ENCODE measurements around the gene PROSER2. TPM values are rescaled to one million over a fixed set of nuclear protein-coding genes. Genes with fewer than 3 reads are reported as not detected.
A peak's percentile ranks its signal among the peaks of the same experiment; 100 is the strongest.
"Not testable (repeated sequence)": the region's sequence is repeated elsewhere in the genome, so short reads cannot be mapped to it uniquely, and the experiment has no call there.

The PROSER2 gene
- total and polyA plus RNA-seq, 10 donors = 1.6 to 15.4 (median 6.1) TPM

DNA sequence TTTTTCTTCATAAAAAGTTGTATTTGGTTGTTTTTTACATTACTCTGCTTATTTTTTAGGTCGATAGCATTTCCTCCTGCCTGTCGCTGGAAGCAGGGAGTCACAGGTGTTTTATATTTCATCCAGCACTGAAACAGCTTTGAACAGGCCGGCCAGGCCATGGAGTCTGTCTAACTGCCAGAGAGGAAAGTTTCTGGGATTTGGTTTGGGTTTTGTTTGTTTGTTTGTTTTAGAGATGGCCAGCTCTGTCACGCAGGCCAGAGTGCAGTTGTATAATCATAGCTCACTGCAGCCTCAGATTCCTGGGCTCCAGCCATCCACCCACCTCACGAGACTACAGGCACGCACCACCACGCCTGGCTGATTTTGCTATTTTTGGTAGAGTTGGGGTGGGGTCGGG is 23.4 kb downstream of the PROSER2 start:
- no peak overlapping the region for H3K4me3 ChIP-seq
- intact Hi-C loops (cut with DNase I; ENCODE audit: low total_unique reads) = no loop called here
- 73 to 88% (median 81%) methylated on average over 8 of the region's 8 CpGs for WGBS, 5 donors
- H3K36me3 ChIP-seq = peaks cover 0 to 20% (median 0%) of the 10 kb centered on the region in 6 donors
- no peaks in the 10 kb centered on the region for H3K27me3 ChIP-seq (replicated peaks in 1 of 7)
- H3K27ac ChIP-seq = no peak overlapping the region
- no peaks in the 10 kb centered on the region for H3K9me3 ChIP-seq
- no peak for DNase-seq
- peaks cover 0 to 13% (median 0%) of the 10 kb centered on the region in 6 donors for H3K4me1 ChIP-seq
- TF ChIP-seq CTCF (IDR thresholded peaks at IDR 0.05 in 8 of 11, conservative IDR thresholded peaks at IDR 0.05 in 3 of 11) = no peak

GRCh38 chr10:11849277-11849676 is 26.1 kb downstream of the PROSER2 start:
- intact Hi-C loops (cut with DNase I; ENCODE audit: low total_unique reads) = no loop called here
- Histone ChIP-seq H3K27ac (no peak overlapping the region), H3K9me3 (no peaks in the 10 kb centered on the region), H3K27me3 (replicated peaks in 1 of 7) (no peaks in the 10 kb centered on the region), H3K36me3 (peaks cover 0 to 48% (median 0%) of the 10 kb centered on the region in 6 donors), H3K4me3 (no peak overlapping the region), H3K4me1 (peaks cover 0 to 13% (median 0%) of the 10 kb centered on the region in 6 donors)
- WGBS, 5 donors = 78 to 96% (median 87%) methylated on average over 1 of the region's 1 CpG
- no peak for DNase-seq
- TF ChIP-seq CTCF (IDR thresholded peaks at IDR 0.05 in 8 of 11, conservative IDR thresholded peaks at IDR 0.05 in 3 of 11) = no peak
- TF ChIP-seq POLR2AphosphoS5 (IDR thresholded peaks at IDR 0.05) = no peak
- TF ChIP-seq POLR2A (IDR thresholded peaks at IDR 0.05) = no peak

GRCh38 chr10:11849911-11850310 is 26.8 kb downstream of the PROSER2 start:
- H3K27ac ChIP-seq = peak overlapping the region in 1 of 8 donors; percentile 17
- TF ChIP-seq POLR2A (IDR thresholded peaks at IDR 0.05) (no peak), CTCF (IDR thresholded peaks at IDR 0.05 in 8 of 11, conservative IDR thresholded peaks at IDR 0.05 in 3 of 11) (no peak), POLR2AphosphoS5 (IDR thresholded peaks at IDR 0.05) (no peak)
- intact Hi-C loops (cut with DNase I; ENCODE audit: low total_unique reads) = no loop called here
- H3K27me3 ChIP-seq (replicated peaks in 1 of 7) = no peaks in the 10 kb centered on the region
- no peak overlapping the region for H3K4me3 ChIP-seq
- H3K9me3 ChIP-seq = no peaks in the 10 kb centered on the region
- peaks cover 0 to 51% (median 0%) of the 10 kb centered on the region in 6 donors for H3K36me3 ChIP-seq
- no peak for DNase-seq
- peaks cover 0 to 13% (median 0%) of the 10 kb centered on the region in 6 donors for H3K4me1 ChIP-seq
- WGBS, 5 donors = 39 to 69% (median 61%) methylated on average over 8 of the region's 8 CpGs

- DNase-seq = no peak
- intact Hi-C loops (cut with DNase I; ENCODE audit: low total_unique reads) = no loop called here
- TF ChIP-seq POLR2AphosphoS5 (IDR thresholded peaks at IDR 0.05) (no peak), CTCF (IDR thresholded peaks at IDR 0.05 in 8 of 11, conservative IDR thresholded peaks at IDR 0.05 in 3 of 11) (no peak), POLR2A (IDR thresholded peaks at IDR 0.05) (no peak)
- H3K4me1 ChIP-seq = peaks cover 0 to 13% (median 0%) of the 10 kb centered on the region in 6 donors
- no peaks in the 10 kb centered on the region for H3K9me3 ChIP-seq
- 89 to 93% (median 91%) methylated on average over 12 to 13 of the region's 13 CpGs for WGBS, 5 donors
- H3K27ac ChIP-seq = no peak overlapping the region
- peaks cover 0 to 64% (median 0%) of the 10 kb centered on the region in 6 donors for H3K36me3 ChIP-seq
- no peaks in the 10 kb centered on the region for H3K27me3 ChIP-seq (replicated peaks in 1 of 7)
- no peak overlapping the region for H3K4me3 ChIP-seq
These were observed 28.8 kb downstream of the PROSER2 start for GRCh38 chr10:11851910-11852309.

- H3K27ac ChIP-seq; DNase-seq; H3K27me3 ChIP-seq (replicated peaks in 1 of 7); H3K9me3 ChIP-seq; H3K4me3 ChIP-seq; intact Hi-C loops (cut with DNase I; ENCODE audit: low total_unique reads): not testable (repeated sequence)
- 92 to 99% (median 96%) methylated on average over 13 of the region's 13 CpGs for WGBS, 5 donors
- Histone ChIP-seq H3K4me1 (peaks cover 0 to 13% (median 0%) of the 10 kb centered on the region in 6 donors), H3K36me3 (peaks cover 0 to 71% (median 0%) of the 10 kb centered on the region in 6 donors)
These were observed 29.5 kb downstream of the PROSER2 start for GRCh38 chr10:11852637-11853036.

Data from spleen (tissue), 11 donors.